Measurements from ENCODE around the gene PHLPP2.

DNA sequence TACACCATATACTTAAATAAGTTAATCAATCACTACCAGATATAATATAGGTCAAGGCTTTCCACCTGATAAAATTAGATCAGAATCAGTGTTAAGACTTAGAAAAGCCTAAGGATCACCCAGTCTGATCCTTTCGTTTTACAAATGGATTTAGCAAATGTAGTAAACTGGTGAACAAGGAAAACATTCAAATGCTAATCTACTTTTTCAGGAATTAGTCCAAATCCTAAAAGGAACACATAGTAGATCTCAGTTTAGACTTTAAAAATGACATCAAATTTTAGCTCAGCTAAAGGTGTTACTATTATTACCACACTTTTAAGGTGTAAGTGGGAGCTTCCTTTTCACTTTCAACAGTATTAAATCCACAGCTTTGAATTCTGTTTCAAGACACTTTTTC, 12.0 kb downstream of the PHLPP2 start:
- TF ChIP-seq, protein P1, sequence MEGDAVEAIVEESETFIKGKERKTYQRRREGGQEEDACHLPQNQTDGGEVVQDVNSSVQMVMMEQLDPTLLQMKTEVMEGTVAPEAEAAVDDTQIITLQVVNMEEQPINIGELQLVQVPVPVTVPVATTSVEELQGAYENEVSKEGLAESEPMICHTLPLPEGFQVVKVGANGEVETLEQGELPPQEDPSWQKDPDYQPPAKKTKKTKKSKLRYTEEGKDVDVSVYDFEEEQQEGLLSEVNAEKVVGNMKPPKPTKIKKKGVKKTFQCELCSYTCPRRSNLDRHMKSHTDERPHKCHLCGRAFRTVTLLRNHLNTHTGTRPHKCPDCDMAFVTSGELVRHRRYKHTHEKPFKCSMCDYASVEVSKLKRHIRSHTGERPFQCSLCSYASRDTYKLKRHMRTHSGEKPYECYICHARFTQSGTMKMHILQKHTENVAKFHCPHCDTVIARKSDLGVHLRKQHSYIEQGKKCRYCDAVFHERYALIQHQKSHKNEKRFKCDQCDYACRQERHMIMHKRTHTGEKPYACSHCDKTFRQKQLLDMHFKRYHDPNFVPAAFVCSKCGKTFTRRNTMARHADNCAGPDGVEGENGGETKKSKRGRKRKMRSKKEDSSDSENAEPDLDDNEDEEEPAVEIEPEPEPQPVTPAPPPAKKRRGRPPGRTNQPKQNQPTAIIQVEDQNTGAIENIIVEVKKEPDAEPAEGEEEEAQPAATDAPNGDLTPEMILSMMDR (IDR thresholded peaks at IDR 0.05), result no peak
- no peak for TF ChIP-seq POLR2A (IDR thresholded peaks at IDR 0.05)
